GM18907 (cell line): ENCODE results near the gene ZFAND2B.
"Not testable (repeated sequence)": the region's sequence is repeated elsewhere in the genome, so short reads cannot be mapped to it uniquely, and the experiment has no call there.

ENCODE experiments used
- ATAC-seq: cut with Tn5 transposase; IDR thresholded peaks from one replicate; pipeline ENCODE4 v1.9.1; 2021; ENCODE audit warnings: mild to moderate bottlenecking, moderate library complexity; ENCODE audit not compliant: unreplicated experiment

The ZFAND2B gene

GRCh38 chr2:219175486-219175885 lies 31.1 kb upstream of the ZFAND2B start:
- no peak for ATAC-seq

- peak; percentile 41 for ATAC-seq
Measured at GRCh38 chr2:219175928-219176817, 30.4 kb upstream of the ZFAND2B start.

- ATAC-seq: peak; percentile 66
Measured at GRCh38 chr2:219176818-219177551, 29.6 kb upstream of the ZFAND2B start, which contains the start of gene CNPPD1. TSS of gene CNPPD1 (minus strand) at chr2:219176925. CDS start at chr2:219176828, 97 bp downstream.

- peak; percentile 47 for ATAC-seq
Measured at GRCh38 chr2:219177552-219178376, 28.8 kb upstream of the ZFAND2B start, which contains the start of gene RETREG2. TSS of gene RETREG2 (plus strand) at chr2:219178275. CDS start at chr2:219178353, 78 bp downstream.

GRCh38 chr2:219178377-219179175 lies 28.0 kb upstream of the ZFAND2B start:
- peak; percentile 18 for ATAC-seq

GRCh38 chr2:219179601-219180465 lies 26.7 kb upstream of the ZFAND2B start:
- no peak for ATAC-seq

GRCh38 chr2:219180961-219181360 lies 25.6 kb upstream of the ZFAND2B start:
- ATAC-seq: no peak

- no peak for ATAC-seq
Measured at GRCh38 chr2:219181531-219181930, 25.1 kb upstream of the ZFAND2B start.

GRCh38 chr2:219182331-219183150 lies 24.0 kb upstream of the ZFAND2B start:
- ATAC-seq: no peak

GRCh38 chr2:219183151-219183772 lies 23.3 kb upstream of the ZFAND2B start:
- ATAC-seq: no peak

GRCh38 chr2:219184121-219184520 lies 22.5 kb upstream of the ZFAND2B start:
- no peak for ATAC-seq

- ATAC-seq: no peak
Measured at GRCh38 chr2:219186754-219187456, 19.7 kb upstream of the ZFAND2B start.

GRCh38 chr2:219197388-219197787 lies 9.2 kb upstream of the ZFAND2B start:
- no peak for ATAC-seq

- no peak for ATAC-seq
Measured at GRCh38 chr2:219198974-219199373, 7.6 kb upstream of the ZFAND2B start.

- no peak for ATAC-seq
Measured at GRCh38 chr2:219199470-219200211, 6.9 kb upstream of the ZFAND2B start.

GRCh38 chr2:219200502-219201326 lies 5.9 kb upstream of the ZFAND2B start:
- ATAC-seq: not testable (repeated sequence)
